ENCODE measurements around the gene RFTN1.

DNA sequence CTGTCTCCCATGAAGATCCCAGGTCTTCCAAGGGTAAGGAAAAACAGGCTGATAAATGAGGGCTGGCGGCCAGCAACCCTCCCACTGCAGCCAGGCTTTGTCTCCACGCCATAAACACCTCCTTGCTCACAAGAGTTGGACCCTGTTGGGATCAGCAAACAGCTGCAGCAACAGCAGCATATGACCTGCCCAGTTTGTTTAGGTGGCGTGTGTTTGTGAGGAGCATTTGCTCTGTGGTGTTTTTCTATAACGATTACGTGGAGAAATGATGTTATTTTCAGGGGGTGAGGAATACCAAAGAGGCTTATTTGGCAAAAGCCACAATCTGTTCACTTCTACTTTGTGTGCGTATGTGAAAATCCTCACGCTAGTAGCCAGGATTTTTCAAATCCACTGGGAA is 58.5 kb downstream of the RFTN1 start:
- TF ChIP-seq TAF1 (IDR thresholded peaks at IDR 0.05; ENCODE audit: low read depth, low read length) (no peak), CHD1 (IDR thresholded peaks at IDR 0.05; ENCODE audit: low read depth, low read length) (no peak), FOSL1 (IDR thresholded peaks at IDR 0.05; ENCODE audit: insufficient read depth, low read depth, low read length) (no peak), GTF2F1 (IDR thresholded peaks at IDR 0.05; ENCODE audit: borderline replicate concordance, low read depth, low read length) (no peak), RXRA (IDR thresholded peaks at IDR 0.05; ENCODE audit: insufficient read depth, low read depth, low read length) (no peak), RFX5 (IDR thresholded peaks at IDR 0.05; ENCODE audit: borderline replicate concordance, low read depth, low read length) (no peak)

Measured in H1 (cell line).